Colonic mucosa (tissue), 4 donors: ENCODE results near the gene HINT2. TPM values are rescaled to one million over a fixed set of nuclear protein-coding genes. Genes with fewer than 3 reads are reported as not detected.

Experiments used
- DNase-seq: peaks from one replicate; pipeline ENCODE4 v3.0.0-alpha.2; 2020
- H3K27ac ChIP-seq: fragments of 200-600 bp; one replicate; pipeline ENCODE4 v1.8.0; 2021
- H3K27me3 ChIP-seq: fragments of 200-600 bp; one replicate; pipeline ENCODE4 v1.8.0; 2021
- H3K36me3 ChIP-seq: fragments of 200-600 bp; one replicate; pipeline ENCODE4 v1.8.0; 2021
- H3K4me1 ChIP-seq: fragments of 200-600 bp; one replicate; pipeline ENCODE4 v1.8.0; 2021; ENCODE audit warnings: mild to moderate bottlenecking
- H3K4me3 ChIP-seq: fragments of 200-600 bp; one replicate; pipeline ENCODE4 v1.8.0; 2021
- H3K9ac ChIP-seq, 2 donors: one replicate each; pipeline ENCODE4 v1.7.0; 2013; ENCODE audit warnings: control low read depth in 2 of 2, low read depth in 2 of 2, low read length in 2 of 2
- H3K9me3 ChIP-seq: fragments of 200-600 bp; one replicate; pipeline ENCODE4 v1.8.0; 2021
- intact Hi-C: fragments of 100-400 bp; cut with DNase I; formaldehyde crosslinking; loops from one replicate; pipeline ENCODE4 v1.14.1; 2022
- total RNA-seq, 2 donors: library from RNA; stranded (reverse); fragmentation: NEBNext Ultra II Directional in 1 of 2; extraction: Animal tissue kit (Norgen Biotek cat#: 25700) in 1 of 2; gene quantifications; one replicate each; pipeline ENCODE4 v1.2.1, GENCODE V29; 2021
- TF ChIP-seq, protein P1 (sequence below): fragments of 200-600 bp; IDR thresholded peaks from one replicate; pipeline ENCODE4 v1.8.0; 2022; ENCODE audit warnings: antibody characterized with exemption, mild to moderate bottlenecking
- donor health status: healthy.
- donor health status: DM: no; HTN: no; CAD: no.
- donor health status: DM: no; HTN: no; CAD: no.

Gene HINT2
- total RNA-seq, 2 donors from 2014 or later = 49.5 to 64.5 TPM

DNA sequence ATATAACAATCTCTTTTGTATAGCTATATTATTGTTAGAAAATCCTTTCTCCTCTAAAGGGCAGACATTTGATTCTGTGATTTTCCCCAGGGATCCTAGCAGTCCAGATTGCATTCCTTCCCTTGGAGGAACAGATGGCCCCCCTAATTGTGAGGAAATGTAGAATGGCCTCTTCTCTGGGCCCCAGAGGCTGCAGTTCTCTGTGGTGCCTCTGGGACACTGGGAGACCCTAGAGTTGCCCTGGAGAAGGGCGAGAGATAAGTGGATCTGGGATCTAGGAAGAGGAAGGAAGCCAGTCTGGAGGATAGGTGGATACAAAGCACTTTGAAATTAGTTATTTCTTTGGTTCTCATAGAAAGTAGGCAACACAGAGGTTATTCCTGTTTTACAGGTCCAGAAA lies 1.9 kb upstream of the HINT2 start:
- H3K27me3 ChIP-seq = no peaks in the 10 kb centered on the region
- TF ChIP-seq, protein P1, sequence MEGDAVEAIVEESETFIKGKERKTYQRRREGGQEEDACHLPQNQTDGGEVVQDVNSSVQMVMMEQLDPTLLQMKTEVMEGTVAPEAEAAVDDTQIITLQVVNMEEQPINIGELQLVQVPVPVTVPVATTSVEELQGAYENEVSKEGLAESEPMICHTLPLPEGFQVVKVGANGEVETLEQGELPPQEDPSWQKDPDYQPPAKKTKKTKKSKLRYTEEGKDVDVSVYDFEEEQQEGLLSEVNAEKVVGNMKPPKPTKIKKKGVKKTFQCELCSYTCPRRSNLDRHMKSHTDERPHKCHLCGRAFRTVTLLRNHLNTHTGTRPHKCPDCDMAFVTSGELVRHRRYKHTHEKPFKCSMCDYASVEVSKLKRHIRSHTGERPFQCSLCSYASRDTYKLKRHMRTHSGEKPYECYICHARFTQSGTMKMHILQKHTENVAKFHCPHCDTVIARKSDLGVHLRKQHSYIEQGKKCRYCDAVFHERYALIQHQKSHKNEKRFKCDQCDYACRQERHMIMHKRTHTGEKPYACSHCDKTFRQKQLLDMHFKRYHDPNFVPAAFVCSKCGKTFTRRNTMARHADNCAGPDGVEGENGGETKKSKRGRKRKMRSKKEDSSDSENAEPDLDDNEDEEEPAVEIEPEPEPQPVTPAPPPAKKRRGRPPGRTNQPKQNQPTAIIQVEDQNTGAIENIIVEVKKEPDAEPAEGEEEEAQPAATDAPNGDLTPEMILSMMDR = no peak
- no peak overlapping the region for H3K27ac ChIP-seq
- peaks cover 12% of the 10 kb centered on the region for H3K4me1 ChIP-seq
- H3K4me3 ChIP-seq = no peak overlapping the region
- H3K9me3 ChIP-seq = no peaks in the 10 kb centered on the region
- H3K36me3 ChIP-seq = no peaks in the 10 kb centered on the region
- DNase-seq = no peak
- H3K9ac ChIP-seq = no peak overlapping the region
- intact Hi-C loops = no loop called here

DNA sequence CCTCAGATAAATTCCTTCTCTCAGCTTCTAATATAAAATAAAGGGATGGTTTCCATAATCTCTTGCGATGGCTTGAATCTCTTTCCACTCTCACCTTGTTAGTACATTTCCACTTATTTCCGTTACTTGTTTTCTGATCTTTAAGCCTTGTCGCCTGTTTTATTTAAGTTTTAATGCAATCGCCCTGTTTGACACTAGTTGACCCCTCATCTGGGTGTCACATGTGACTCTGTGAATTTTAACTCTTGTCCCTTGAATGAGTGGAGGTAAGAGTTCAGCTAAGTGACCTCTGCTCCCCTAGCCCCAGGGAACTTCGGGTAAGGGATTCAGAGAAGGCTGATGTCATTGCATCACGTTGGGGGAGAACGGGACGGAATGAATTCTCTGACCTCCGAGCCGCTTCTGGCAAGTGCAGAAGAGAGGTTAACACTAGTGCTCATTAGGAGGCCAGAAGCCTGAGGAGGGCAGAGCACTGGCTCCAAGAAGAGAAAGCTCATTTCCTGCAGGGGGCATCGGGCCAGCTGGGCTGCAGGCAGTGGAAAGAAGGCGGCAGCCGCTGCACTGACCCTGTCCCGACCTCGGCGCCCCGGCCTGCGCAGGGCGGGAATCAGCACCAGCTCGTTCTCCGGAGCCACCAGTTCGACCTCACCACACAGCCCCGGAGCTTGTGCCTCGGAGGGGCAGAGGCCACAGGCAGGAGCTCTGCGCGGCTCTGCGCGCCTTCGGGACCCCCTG lies 569 bp downstream of the HINT2 start:
- TF ChIP-seq, protein P1 = no peak
- peak; percentile 76 for DNase-seq
- H3K9me3 ChIP-seq = no peaks in the 10 kb centered on the region
- peak overlapping the region; percentile 93 to 94 for H3K9ac ChIP-seq
- H3K27ac ChIP-seq = peak overlapping the region; percentile 100
- no peaks in the 10 kb centered on the region for H3K27me3 ChIP-seq
- peaks cover 14% of the 10 kb centered on the region for H3K4me1 ChIP-seq
- intact Hi-C loops = no loop called here
- no peaks in the 10 kb centered on the region for H3K36me3 ChIP-seq
- H3K4me3 ChIP-seq = peak overlapping the region; percentile 77

DNA sequence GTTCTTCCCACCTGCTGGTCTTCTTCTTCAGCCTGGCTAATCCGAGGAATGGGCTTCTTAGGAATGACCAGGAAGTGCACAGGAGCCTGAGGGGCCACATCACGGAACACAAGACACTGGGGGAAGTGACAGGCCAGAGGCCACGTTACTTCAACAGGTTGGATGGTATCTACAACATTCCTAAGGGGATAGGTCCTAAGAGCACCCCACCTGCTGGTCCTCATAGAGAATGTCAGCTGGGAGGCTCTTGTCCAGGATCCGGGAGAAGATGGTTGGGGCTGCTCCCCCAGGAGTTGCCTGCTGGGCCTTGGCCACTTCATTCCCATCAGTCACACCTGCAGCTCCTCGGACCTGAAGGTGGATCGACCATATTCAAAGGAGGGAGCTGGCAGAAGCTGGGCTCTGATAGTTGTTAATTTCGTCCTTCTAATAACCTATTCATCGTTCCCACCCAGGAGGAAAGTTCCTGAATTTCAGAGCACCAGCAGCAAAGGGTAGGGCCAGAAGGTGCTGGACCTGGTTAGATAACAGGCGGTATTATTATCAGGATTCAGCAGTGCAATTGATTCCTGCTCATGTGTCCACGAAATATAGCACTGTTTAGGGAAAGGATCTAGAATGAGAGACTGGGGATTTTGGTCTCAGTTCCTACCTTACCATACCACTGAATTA lies 1.3 kb downstream of the HINT2 start:
- H3K4me3 ChIP-seq = no peak overlapping the region
- H3K4me1 ChIP-seq = peaks cover 14% of the 10 kb centered on the region
- TF ChIP-seq, protein P1 = no peak
- intact Hi-C loops = no loop called here
- no peaks in the 10 kb centered on the region for H3K27me3 ChIP-seq
- peak overlapping the region in 1 of 2 donors; percentile 29 for H3K9ac ChIP-seq
- H3K27ac ChIP-seq = peak overlapping the region; percentile 100
- no peaks in the 10 kb centered on the region for H3K36me3 ChIP-seq
- no peaks in the 10 kb centered on the region for H3K9me3 ChIP-seq
- no peak for DNase-seq

DNA sequence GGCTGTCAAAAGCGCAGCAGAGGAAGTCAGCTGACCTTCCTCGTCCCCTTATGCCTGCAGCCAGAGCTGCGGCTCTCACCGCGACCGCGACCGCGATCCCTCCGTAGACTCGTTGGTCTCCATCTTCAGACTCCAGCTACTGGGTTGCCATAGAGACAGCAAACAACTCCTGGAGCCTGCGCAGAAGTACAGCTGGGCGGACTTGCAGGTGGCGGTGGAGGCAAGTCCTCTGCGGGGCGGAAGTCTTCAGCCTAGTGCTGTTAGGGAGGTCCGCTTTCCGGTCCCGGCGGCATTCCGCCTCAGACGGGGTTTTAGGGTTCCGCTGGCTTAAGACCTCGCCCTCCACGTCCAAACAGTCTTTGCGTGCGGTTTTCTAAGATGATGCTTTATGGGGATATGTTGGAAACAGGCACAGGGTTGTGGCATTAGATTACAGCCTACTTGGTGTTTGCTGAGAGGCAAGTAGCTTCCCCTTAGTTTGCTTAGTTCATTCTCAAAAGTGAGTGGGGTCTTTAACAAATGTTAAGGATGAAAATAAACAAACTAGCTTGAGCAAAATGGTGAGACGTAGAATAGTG lies 2.7 kb downstream of the HINT2 start, which contains the start of gene SPAG8:
SPAG8 (minus strand) TSS at position 238 of the 578 bp plus-strand sequence; CDS start at position 123, 115 bp downstream.
- H3K9ac ChIP-seq = peak within 1 kb of the TSS; percentile 58 to 68

More for the DNA sequence above, 2.7 kb downstream of the HINT2 start, which contains the start of gene SPAG8:
- no peaks in the 10 kb centered on the region for H3K27me3 ChIP-seq
- peaks cover 14% of the 10 kb centered on the region for H3K4me1 ChIP-seq
- intact Hi-C loops = no loop called here
- H3K4me3 ChIP-seq = peak within 1 kb of the TSS; percentile 34
- no peaks in the 10 kb centered on the region for H3K9me3 ChIP-seq
- TF ChIP-seq, protein P1 = no peak
- H3K27ac ChIP-seq = peak within 1 kb of the TSS; percentile 64
- DNase-seq = peak; percentile 95
- no peaks in the 10 kb centered on the region for H3K36me3 ChIP-seq
